ENCODE data around the gene IL17RC.
A peak's percentile ranks its signal among the peaks of the same experiment; 100 is the strongest.
"Not testable (repeated sequence)": the region's sequence is repeated elsewhere in the genome, so short reads cannot be mapped to it uniquely, and the experiment has no call there.

IL17RC gene, protein sequence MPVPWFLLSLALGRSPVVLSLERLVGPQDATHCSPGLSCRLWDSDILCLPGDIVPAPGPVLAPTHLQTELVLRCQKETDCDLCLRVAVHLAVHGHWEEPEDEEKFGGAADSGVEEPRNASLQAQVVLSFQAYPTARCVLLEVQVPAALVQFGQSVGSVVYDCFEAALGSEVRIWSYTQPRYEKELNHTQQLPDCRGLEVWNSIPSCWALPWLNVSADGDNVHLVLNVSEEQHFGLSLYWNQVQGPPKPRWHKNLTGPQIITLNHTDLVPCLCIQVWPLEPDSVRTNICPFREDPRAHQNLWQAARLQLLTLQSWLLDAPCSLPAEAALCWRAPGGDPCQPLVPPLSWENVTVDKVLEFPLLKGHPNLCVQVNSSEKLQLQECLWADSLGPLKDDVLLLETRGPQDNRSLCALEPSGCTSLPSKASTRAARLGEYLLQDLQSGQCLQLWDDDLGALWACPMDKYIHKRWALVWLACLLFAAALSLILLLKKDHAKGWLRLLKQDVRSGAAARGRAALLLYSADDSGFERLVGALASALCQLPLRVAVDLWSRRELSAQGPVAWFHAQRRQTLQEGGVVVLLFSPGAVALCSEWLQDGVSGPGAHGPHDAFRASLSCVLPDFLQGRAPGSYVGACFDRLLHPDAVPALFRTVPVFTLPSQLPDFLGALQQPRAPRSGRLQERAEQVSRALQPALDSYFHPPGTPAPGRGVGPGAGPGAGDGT

DNA sequence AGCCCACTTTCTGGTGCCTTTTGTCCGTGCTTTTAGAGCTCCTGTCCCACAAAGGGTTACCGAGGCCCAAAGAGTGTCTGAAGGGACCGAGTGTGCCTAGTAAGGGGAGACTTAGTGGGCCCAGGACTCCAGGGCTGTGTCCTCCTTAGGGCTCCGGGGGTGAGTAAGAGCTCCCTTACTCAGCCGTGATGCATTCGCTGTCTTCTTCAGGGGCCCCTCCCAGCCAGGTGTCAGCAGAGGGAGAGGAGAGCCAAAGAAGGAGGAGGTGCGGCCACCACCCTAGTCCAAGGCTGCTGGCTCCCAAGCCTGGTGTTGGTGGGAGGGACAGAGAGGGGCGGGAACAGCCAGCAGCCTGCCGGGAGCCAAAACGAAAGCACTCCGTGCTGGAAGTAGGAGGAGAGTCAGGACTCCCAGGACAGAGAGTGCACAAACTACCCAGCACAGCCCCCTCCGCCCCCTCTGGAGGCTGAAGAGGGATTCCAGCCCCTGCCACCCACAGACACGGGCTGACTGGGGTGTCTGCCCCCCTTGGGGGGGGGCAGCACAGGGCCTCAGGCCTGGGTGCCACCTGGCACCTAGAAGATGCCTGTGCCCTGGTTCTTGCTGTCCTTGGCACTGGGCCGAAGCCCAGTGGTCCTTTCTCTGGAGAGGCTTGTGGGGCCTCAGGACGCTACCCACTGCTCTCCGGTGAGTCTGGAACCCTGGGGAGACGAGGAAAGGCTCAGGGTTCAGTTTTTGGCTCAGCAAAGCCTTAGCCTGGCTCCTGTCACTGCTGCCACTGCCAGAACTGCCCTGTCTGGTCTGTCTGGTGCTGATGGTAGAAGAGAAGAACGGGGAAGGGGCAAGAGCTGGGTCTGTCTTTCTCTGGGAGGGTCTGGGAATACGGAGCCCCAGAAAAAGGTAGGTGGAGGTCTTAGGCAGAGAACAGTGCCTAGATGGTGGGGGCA, at the start of gene IL17RC:
Gene IL17RC (plus strand): TSS at position 365 of the 947 bp plus-strand sequence. CDS start 218 bp downstream, at position 583.
- peak; percentile 94 for DNase-seq (ENCODE audit: low spot score)

DNA sequence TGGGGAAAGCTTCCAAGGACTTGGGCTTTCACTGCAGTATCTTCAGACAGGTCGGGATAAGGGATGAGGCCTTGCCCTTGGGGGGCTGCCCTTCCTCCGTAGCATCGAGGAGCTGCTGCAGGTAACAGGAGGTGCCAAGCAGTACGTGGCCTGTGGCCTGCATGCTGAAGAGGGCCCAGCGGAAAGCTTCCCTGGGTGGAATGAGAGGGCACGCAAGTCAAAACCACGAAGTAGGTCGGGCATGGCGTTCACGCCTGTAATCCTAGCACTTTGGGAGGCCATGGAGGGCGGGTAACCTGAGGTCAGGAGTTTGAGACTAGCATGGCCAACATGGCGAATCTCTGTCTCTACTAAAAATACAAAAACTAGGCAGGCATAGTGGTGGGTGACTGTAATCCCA, 49.8 kb upstream of the IL17RC start:
- DNase-seq (ENCODE audit: low spot score) = no peak

DNA sequence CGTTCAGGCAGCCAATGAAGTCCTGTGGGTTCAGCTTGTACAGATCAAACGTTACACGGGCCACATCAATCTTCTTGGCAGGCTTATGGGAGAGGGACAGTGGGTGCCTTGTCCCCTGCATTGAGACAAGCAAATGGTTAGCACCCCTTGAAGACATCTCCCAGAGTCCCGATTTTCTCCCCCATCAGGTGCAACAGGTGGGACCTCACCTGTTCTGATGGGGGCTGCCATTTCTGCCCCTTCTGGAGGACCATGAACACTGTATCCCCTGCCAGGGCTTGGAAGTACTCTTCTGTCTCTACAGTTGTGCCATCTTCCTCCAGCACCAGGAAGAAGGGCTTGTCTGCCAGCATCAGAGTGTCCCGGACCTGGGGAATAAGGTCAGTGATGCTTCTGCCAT, 46.9 kb upstream of the IL17RC start:
- no peak for DNase-seq (ENCODE audit: low spot score)

DNA sequence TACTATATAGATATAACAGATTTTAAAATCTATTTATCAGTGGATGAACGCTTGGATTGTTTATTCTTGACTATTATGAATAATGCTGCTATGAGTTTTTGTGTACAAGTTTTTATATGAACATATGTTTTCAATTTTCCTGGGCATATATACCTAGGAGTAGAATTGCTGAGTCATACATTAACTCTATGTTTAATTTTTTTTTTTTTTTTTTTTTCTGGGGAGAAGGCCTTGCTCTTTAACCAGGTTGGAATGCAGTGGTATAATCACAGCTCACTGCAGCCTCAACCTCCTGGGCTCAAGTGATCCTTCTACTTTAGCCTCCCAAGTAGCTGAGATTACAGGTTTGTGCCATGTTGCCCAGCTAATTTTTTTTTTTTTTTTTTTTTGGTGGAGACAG, 45.9 kb upstream of the IL17RC start:
- DNase-seq (ENCODE audit: low spot score) = no peak

DNA sequence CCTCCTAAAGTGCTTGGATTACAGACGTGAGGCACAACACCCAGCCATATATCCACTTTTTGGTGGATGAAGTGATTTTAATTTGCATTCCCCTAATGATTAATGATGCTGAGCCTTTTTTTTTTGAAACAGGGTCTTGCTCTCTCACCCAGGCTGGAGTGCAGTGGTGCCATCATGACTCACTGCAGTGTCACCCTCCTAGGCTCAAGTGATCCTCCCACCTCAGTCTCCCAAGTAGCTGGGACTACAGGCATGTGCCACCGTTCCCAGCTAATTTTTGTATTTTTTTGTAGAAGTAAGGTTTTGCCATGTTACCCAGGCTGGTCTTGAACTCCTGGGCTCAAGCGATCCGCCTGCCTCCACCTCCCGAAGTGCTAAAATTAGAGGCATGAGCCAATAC, 44.8 kb upstream of the IL17RC start:
- not testable (repeated sequence) for DNase-seq (ENCODE audit: low spot score)

DNA sequence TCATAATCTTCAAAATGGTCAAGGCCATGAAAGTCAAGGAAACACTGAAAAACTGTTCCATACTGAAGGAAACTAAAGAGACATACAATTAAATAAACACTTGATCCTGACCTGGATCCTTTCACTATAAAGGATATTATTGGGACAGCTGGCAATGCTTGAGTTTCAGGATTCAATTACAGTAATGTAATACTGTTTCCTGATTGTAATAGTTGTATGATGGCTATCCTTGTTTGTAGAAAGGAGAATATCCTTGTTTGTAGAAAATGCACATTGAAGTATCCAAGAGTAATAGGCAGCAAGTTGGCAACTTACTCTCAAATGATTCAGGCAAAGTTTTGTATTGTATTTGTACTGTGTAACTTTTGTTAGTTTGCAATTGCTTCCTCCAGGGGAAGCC, 41.5 kb upstream of the IL17RC start:
- no peak for DNase-seq (ENCODE audit: low spot score)

DNA sequence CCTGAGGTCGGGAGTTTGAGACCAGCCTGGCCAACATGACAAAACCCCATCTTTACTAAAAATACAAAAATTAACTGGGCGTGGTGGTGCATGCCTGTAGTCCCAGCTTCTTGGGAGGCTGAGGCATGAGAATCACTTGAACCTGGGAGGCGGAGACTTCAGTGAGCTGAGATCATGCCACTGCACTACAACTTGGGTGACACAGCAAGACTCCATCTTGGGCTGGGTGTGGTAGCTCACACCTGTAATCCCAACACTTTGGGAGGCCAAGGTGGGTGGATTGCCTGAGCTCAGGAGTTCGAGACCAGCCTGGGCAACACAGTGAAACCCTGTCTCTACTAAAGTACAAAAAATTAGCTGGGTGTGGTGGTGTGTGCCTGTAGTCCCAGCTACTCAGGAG, 40.6 kb upstream of the IL17RC start:
- not testable (repeated sequence) for DNase-seq (ENCODE audit: low spot score)

DNA sequence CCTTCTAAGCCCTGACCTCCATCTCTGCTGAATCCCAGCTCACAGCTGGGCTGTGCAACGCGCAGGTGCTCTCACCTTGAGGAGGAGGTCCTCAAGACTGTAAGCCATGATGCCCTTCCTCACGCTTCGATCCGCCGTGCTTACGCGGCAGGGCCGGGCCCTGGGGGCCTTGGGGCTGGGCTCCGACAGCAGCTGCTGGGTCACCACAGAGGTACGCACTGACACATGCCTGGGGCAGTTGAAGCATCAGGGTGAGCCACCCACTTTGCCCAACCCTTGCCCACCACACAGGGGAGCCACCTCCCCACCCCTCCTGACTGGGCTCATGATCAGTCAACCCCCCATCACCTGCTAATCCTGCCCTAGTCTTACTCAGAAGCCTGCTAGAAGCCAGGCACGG, 39.9 kb upstream of the IL17RC start:
- no peak for DNase-seq (ENCODE audit: low spot score)

DNA sequence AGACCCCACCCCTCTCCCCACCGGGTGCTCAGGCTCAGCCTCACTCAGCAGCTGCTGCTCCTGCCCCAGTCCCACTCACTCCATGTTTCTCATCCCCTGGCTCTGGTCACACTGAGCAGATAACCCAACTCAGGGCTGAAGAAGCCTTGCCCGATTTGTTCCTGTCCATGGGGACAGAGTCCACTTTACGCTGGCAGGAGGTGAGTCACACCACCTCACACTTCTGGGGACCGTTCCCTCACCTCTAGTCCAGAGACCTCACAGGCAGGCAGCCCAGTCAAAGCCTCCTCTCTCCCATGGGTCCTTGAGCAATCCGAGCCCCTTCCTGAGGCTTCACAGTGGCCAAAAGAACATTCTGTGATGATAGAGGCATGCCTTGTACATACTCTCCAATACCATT, 38.2 kb upstream of the IL17RC start:
- no peak for DNase-seq (ENCODE audit: low spot score)

DNA sequence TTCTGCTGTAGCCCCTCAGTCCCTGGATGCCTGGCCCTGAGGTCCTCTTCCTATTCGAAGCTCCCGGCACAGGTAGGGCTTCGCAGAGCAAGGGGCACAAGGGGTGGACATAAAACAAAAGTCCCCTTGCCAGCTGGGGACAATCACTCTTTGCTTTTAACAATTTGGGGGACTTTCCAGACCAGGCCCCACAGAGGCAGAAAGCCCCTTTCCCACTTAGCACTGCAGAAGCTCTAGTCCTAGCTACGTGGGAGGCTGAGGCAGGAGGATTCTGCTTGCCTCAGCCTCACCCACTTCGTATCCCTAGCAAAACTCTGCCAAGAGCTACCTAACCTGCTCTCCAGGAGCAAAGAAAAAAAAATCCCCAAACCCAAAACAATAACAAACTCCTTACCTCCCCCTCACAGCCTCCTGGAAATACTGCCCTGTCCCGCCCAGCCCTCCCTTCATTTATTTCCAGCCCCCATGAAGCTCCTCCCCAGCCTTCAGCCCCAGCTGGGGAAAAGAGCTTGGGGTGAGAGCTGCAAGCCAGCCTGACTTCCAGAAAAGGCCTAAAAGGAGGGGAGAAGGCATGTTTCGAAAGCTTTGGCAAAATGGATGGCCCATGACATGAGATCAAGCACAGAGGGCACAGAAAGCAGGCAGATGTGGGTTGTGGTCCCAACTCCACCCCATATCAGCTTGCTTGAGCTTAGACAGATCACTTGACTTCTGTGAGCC, 36.9 kb upstream of the IL17RC start, which contains the start of gene CIDEC:
Gene CIDEC (minus strand): TSS at position 424 of the 720 bp plus-strand sequence. CDS start 1,767 bp downstream, outside the sequence.
- no peak for DNase-seq (ENCODE audit: low spot score)

DNA sequence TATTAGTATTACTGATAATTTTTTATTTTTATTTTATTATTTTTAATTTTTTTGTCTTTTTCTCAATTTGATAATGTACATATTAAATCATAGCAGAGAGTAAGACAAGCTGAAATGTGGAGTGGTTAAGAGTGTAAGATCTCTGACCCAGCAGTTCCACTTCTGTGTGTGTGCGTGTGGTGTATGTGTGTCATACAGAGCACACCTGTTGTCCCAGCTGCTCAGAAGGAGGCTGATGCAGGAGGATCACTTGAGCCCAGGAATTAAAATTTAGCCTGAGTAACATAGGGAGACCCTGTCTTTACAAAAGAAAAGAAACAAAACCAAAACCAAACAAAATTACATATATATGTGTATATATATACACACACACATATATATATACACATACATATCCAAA, 35.5 kb upstream of the IL17RC start:
- DNase-seq (ENCODE audit: low spot score) = no peak

DNA sequence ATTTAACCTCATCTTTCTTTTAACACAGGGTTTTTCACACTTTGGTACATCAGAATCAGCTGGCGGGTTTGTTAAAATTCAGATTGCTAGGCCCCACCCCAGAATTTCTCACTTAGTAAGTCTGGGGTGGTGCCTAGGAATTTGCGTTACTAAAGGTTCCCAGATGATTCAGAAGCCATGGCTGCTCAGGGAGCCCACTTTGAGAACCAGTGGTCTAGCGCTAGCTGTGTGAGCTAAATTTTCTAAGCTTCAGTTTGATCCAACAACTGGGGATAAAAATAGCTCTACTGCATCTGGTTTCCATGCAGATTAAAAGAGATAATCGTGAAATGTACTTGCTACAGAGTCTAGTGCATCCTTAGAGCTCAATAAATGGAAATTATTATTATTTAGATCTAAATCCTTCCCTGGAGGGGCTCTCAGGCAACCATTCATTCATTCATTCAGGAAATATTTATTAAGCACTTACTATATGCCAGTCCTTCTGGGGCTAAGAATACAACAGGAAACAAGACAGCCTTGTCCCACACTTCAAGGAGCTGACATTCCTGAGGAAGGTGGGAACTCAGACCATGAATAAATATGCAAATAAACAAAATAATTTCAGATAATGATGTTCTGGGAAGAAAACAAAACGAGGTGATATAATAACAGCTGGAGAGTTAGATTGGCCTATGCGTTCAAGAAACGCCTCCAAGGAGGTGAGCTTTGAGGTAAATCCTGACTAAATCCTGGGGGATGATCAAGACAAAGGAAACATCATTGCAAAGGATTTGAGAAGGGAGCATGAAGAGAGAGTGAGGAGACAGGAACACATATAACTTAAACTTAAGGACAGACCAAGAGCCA, 33.0 kb upstream of the IL17RC start:
- DNase-seq (ENCODE audit: low spot score) = no peak

DNA sequence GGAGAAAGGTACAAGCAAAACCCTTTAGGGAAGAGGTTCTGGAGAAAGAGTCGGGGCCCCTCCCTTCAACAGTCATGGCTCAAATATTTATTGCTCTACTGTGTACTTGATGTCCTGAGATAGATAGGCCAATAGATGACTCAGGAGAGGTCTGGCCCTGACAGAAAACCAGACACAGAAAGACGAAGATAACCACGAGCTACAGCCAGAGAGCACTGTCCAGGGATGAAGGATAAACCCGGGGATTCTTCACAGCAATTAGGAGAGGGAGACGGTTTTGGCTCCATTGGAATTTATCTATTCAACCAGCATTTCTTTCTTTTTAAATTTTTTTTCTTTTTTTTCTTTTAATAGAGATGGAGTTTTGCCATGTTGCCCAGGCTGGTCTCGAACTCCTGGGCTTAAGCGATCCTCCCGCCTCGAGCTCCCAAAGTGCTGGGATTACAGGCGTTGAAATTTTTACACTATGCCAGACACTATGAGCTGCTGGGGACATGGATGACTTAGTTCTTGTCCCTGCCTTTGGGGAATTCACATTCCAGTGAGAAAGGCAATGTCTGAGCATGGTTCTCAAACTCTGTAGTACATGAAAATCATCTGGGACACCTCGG, 32.2 kb upstream of the IL17RC start:
- peak; percentile 80 for DNase-seq (ENCODE audit: low spot score)

DNA sequence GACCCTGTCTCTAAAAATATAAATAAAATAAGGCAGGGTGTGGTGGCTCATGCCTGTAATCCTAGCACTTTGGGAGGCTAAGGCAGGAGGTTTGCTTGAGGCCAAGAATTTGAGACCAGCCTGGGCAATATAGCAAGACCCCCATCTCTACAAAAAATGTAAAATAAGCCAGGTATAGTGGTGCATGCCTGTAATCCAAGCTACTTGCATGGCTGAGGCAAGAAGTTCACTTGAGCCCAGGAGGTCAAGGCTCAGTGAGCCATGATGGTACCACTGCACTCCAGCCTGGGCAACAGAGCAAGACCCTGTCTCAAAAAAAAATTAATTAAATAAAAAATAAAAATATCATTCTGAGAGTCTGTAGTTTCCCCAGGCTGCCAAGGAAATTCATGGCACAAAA, 30.6 kb upstream of the IL17RC start:
- DNase-seq (ENCODE audit: low spot score) = no peak

DNA sequence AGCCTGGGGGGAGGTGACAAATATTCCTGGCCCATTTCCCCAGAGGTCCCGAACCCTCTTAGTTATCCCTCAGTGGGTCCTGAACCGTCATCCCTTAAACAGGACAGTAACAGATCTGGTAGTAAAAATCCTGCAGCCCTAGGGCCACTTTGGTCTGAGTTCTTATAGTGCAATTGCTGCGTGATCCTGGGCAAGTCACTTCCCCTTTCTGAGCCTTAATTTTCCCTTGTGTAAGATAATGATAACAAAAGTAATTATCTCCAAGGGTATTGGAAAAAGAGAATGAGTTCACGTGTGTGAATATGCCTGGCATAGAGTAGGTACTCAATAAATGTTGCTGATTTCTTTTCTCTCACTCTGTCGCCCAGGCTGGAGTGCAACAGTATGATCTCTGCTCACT, 29.4 kb upstream of the IL17RC start:
- no peak for DNase-seq (ENCODE audit: low spot score)

DNA sequence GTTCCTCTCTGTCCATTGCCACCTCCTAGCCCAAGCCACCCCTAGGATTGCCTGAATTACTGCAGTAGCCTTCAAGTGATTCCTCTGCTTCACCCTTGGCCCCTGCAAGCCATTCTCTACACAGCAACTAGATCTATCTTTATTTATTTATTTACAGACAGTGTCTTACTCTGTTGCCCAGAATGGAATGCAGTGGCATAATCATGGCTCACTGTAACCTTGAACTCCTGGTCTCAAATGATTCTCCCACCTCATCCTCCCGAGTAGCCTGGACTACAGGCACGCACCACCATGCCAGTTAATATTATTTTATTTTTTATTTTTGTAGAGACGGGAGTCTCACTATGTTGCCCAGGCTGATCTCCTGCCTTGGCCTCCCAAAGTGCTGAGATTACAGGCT, 28.4 kb upstream of the IL17RC start:
- DNase-seq (ENCODE audit: low spot score) = no peak

DNA sequence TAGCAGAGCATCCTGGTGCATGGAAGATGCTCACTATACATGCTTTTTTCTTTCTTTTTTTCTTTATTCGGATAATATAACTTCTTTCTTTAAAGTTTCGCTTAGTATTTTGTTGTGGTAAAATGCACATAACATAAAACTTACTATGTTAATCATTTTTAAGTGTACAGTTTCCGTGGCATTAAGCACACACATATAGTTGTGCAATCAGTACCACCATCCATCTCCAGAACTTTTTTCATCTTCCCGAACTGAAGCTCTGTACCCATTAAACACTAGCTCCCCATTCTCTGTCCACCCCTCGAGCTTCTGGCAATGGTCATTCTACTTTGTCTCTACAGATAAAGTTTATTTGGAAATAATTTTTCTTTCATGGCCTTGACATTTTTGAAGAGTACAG, 27.5 kb upstream of the IL17RC start:
- DNase-seq (ENCODE audit: low spot score) = no peak

DNA sequence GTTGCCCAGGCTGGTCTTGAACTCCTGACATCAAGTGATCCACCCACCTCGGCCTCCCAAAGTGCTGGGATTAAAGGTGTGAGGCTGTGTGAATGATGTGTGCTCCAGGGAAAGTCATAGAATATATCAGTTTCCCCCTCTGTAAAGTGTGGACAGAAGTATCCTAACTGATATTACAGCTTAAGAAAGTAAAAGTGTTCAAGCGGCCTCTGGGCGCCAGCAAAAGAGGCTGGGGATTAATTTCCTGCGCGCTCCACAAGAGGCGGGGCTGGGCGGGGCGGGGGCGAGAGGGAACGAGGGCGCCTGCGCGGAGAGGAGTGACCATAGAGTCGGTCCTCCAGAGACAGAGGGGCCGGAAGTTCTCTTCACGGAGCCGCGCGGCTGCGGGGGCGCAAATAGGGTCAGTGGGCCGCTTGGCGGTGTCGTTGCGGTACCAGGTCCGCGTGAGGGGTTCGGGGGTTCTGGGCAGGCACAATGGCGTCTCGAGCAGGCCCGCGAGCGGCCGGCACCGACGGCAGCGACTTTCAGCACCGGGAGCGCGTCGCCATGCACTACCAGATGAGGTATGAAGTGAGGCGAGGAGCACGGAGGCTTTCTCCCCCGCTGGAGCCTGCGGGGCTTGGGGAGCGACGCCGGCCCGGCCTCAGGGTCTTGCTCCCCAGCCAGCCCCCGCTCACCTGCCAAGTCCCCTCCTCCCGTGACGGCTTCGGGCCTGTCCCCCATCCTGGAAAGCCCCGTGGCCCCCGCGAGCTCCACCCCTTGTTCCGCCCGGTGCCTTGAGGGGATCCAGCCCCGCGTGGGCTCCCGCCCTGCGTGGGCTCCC, 26.4 kb upstream of the IL17RC start, which contains the start of gene JAGN1:
Gene JAGN1 (plus strand): TSS at position 362 of the 823 bp plus-strand sequence. CDS start 113 bp downstream, at position 475.
- peak; percentile 97 for DNase-seq (ENCODE audit: low spot score)

DNA sequence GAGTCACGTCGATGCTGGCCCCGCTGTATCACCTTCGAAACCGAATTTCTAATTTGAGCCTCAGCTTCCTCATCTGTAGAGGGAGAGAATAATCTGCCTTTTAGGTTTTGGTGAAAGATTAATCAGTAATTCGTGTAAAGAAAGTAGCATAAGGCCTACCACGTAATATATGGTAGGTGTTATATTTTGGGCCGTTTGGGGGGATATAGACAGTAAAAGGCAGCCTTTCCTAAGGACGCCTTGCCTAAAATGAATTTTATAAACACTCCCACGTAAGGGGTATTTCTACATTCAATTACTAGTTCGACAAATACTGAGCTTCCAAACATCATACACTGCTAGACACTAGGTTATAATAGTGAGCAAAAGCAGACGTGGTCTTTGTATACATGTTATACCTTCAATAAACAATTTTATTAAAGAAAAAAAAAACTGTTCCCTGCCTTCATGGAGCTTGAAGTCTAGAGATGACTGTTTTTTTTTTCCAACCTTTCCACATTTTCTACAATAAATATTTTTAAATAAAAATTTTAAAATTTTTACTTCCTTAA, 25.8 kb upstream of the IL17RC start:
- DNase-seq (ENCODE audit: low spot score) = no peak

Measured in GM03348 (cell line).